Testis (tissue), 3 donors: ENCODE measurements around the gene TMEM203. TPM values are rescaled to one million over a fixed set of nuclear protein-coding genes. Genes with fewer than 3 reads are reported as not detected.

ENCODE experiments used
- DNase-seq: peaks from one replicate; pipeline ENCODE4 v3.0.0-alpha.2; 2019
- H3K27ac ChIP-seq, 2 donors: fragments of 200-600 bp; sonication (generic); one replicate each; pipeline ENCODE4 v1.5.1; 2019
- H3K27me3 ChIP-seq: fragments of 200-600 bp; sonication (generic); one replicate; pipeline ENCODE4 v1.5.1; 2019
- H3K36me3 ChIP-seq: fragments of 200-600 bp; sonication (generic); one replicate; pipeline ENCODE4 v1.5.1; 2017; ENCODE audit warnings: low read depth; ENCODE audit errors: missing control alignments
- H3K4me1 ChIP-seq: fragments of 200-600 bp; sonication (generic); one replicate; pipeline ENCODE4 v1.5.1; 2019
- H3K4me3 ChIP-seq, 2 donors: fragments of 200-600 bp; sonication (generic); one replicate each; pipeline ENCODE4 v1.5.1; 2017 to 2019
- H3K9me3 ChIP-seq: fragments of 200-600 bp; sonication (generic); one replicate; pipeline ENCODE4 v1.5.1; 2017
- CTCF ChIP-seq, 3 experiments: fragments of 450-650 bp in 2 of 3; fragments of 200-600 bp in 1 of 3; sonication (generic) in 1 of 3; IDR thresholded peaks; one replicate each; pipeline ENCODE4 v1.5.1; 2016 to 2019; ENCODE audit warnings: antibody characterized with exemption in 3 of 3, mild to moderate bottlenecking in 2 of 3, moderate library complexity in 1 of 3
- POLR2A ChIP-seq: fragments of 450-650 bp; IDR thresholded peaks from one replicate; pipeline ENCODE4 v1.6.1; 2017; ENCODE audit warnings: antibody characterized with exemption, mild to moderate bottlenecking, moderate library complexity
- WGBS, 2 donors: methylation state at CpG; one replicate each; pipeline ENCODE4 v1.1.5; 2018; 5-methylcytosine and 5-hydroxymethylcytosine counted together
- intact Hi-C: fragments of 100-400 bp; cut with DNase I; formaldehyde crosslinking; loops from one replicate; pipeline ENCODE4 v1.15.1; 2023; ENCODE audit warnings: low total_unique reads
- polyA plus RNA-seq: library from polyadenylated mRNA; stranded (reverse); fragments of 350-450 nt; fragmentation: Illumina TruSeq; extraction: RNeasy Lipid Tissue Mini Kit (QIAGEN cat#74804); gene quantifications from one replicate; pipeline ENCODE4 v1.2.3, GENCODE V29; 2014; ENCODE audit warnings: low read depth, low replicate concordance; ENCODE audit not compliant: insufficient read depth
- total RNA-seq, 2 donors: library from RNA; depleted of rRNA; stranded (reverse); fragments of >200 nt; gene quantifications; one replicate each; pipeline ENCODE4 v1.2.3, GENCODE V29; 2016

Gene TMEM203
- total and polyA plus RNA-seq, 3 donors from 2014 or later, result 36.3 to 51.2 (median 48.0) TPM

- intact Hi-C loops, result no loop called here
- 50 to 76% methylated on average over 4 to 12 of the region's 12 CpGs for WGBS, 2 donors
- H3K27ac ChIP-seq, result no peak overlapping the region
- peaks cover 29% of the 10 kb centered on the region for H3K4me1 ChIP-seq
- peak overlapping the region in 1 of 2 donors; percentile 54 for H3K4me3 ChIP-seq
- TF ChIP-seq CTCF (IDR thresholded peaks at IDR 0.05) (no peak), POLR2A (no peak)
- H3K27me3 ChIP-seq, result no peaks in the 10 kb centered on the region
- H3K9me3 ChIP-seq, result no peaks in the 10 kb centered on the region
- DNase-seq, result peak; percentile 71
- H3K36me3 ChIP-seq, result no peaks in the 10 kb centered on the region
Measured at GRCh38 chr9:137218754-137219271, 13.4 kb upstream of the TMEM203 start.

- Histone ChIP-seq H3K27ac (no peak overlapping the region), H3K4me3 (peak overlapping the region in 1 of 2 donors; percentile 54), H3K4me1 (peaks cover 28% of the 10 kb centered on the region), H3K27me3 (no peaks in the 10 kb centered on the region), H3K36me3 (no peaks in the 10 kb centered on the region), H3K9me3 (no peaks in the 10 kb centered on the region)
- TF ChIP-seq POLR2A (no peak), CTCF (IDR thresholded peaks at IDR 0.05) (no peak)
- DNase-seq, result no peak
- 66 to 72% methylated on average over 13 to 30 of the region's 30 CpGs for WGBS, 2 donors
- intact Hi-C loops, result no loop called here
Measured at GRCh38 chr9:137218212-137218753, 12.8 kb upstream of the TMEM203 start.

- Histone ChIP-seq H3K27me3 (no peaks in the 10 kb centered on the region), H3K27ac (peak overlapping the region in 1 of 2 donors; percentile 50), H3K36me3 (no peaks in the 10 kb centered on the region), H3K4me1 (peaks cover 21% of the 10 kb centered on the region), H3K9me3 (no peaks in the 10 kb centered on the region), H3K4me3 (peak overlapping the region; percentile 15 to 54)
- DNase-seq, result peak; percentile 91
- WGBS, 2 donors, result 40 to 51% methylated on average over 14 to 36 of the region's 36 CpGs
- no peak for TF ChIP-seq POLR2A
- no peak for TF ChIP-seq CTCF (IDR thresholded peaks at IDR 0.05)
- intact Hi-C loops, result no loop called here
Measured at GRCh38 chr9:137217276-137218211, 12.1 kb upstream of the TMEM203 start.

- H3K27me3 ChIP-seq, result no peaks in the 10 kb centered on the region
- H3K4me3 ChIP-seq, result no peak overlapping the region
- no peaks in the 10 kb centered on the region for H3K36me3 ChIP-seq
- intact Hi-C loops, result no loop called here
- DNase-seq, result peak; percentile 87
- no peak overlapping the region for H3K27ac ChIP-seq
- peaks cover 16% of the 10 kb centered on the region for H3K4me1 ChIP-seq
- TF ChIP-seq CTCF (IDR thresholded peaks at IDR 0.05) (no peak), POLR2A (no peak)
- 68 to 90% methylated on average over 2 to 30 of the region's 30 CpGs for WGBS, 2 donors
- H3K9me3 ChIP-seq, result no peaks in the 10 kb centered on the region
Measured at GRCh38 chr9:137216188-137216965, 10.9 kb upstream of the TMEM203 start.
